ENCODE data around the gene APOL1. TPM values are rescaled to one million over a fixed set of nuclear protein-coding genes. Genes with fewer than 3 reads are reported as not detected.

Gene APOL1
- total and polyA plus RNA-seq, 2 of the 13 experiments (the other 11 are each of a cell fraction or from before 2014, with no cell fraction given): 20.3 to 75.0 TPM

DNA sequence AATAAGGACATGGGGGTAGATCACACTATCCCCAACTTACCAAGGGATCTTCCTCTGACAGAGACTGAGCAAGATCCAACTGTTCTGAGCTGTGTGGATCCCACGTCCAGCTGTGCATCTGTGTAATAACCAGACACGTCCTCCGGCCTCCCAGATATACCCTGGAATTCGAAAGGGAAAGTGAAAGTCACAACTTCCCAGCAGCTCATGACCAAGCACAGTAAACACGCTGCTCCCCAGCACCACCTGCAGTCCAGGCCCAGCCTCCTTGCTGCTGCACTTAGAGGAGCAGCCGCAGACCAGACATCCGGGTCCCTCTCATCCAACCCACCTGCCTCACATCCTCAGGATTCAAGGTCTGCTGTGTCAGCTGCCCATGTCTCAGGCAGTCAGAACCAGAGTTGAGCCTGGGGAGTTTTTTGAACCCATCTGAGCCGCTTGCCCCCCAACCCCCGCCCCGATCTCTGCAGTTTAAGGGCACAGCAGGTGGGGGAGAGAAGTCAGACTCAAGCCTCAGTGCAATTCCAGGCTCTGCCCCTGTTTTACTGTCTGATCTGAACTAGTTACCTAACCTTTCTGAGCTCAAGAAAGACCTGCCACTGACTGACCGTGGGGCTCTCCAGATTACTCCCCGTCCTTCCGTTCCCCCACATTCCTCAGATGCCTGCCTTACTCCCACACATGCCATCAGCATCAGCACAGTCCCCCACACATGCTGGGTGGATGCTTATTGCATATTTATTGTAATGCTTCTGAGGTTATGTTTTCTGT is 13.3 kb upstream of the APOL1 start, which contains the start of gene APOL2 (continued):
- no peak for TF ChIP-seq ZNF577 (CRISPR knock-in tag; IDR thresholded peaks at IDR 0.05; ENCODE audit: borderline replicate concordance, low read depth)
- TF ChIP-seq DNMT1 (CRISPR knock-in tag; IDR thresholded peaks at IDR 0.05): no peak
- no peak for TF ChIP-seq POLR2AphosphoS2 (IDR thresholded peaks at IDR 0.05; ENCODE audit: low read depth, low read length)
- TF ChIP-seq ATF3 (CRISPR knock-in tag; IDR thresholded peaks at IDR 0.05): peak; percentile 48; the same call in 1 of the 2 replicates
- TF ChIP-seq JARID2 (CRISPR knock-in tag; IDR thresholded peaks at IDR 0.05; ENCODE audit: insufficient replicate concordance): no peak
- TF ChIP-seq, protein P1, sequence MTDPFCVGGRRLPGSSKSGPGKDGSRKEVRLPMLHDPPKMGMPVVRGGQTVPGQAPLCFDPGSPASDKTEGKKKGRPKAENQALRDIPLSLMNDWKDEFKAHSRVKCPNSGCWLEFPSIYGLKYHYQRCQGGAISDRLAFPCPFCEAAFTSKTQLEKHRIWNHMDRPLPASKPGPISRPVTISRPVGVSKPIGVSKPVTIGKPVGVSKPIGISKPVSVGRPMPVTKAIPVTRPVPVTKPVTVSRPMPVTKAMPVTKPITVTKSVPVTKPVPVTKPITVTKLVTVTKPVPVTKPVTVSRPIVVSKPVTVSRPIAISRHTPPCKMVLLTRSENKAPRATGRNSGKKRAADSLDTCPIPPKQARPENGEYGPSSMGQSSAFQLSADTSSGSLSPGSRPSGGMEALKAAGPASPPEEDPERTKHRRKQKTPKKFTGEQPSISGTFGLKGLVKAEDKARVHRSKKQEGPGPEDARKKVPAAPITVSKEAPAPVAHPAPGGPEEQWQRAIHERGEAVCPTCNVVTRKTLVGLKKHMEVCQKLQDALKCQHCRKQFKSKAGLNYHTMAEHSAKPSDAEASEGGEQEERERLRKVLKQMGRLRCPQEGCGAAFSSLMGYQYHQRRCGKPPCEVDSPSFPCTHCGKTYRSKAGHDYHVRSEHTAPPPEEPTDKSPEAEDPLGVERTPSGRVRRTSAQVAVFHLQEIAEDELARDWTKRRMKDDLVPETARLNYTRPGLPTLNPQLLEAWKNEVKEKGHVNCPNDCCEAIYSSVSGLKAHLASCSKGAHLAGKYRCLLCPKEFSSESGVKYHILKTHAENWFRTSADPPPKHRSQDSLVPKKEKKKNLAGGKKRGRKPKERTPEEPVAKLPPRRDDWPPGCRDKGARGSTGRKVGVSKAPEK (CRISPR knock-in tag; IDR thresholded peaks at IDR 0.05; ENCODE audit: borderline replicate concordance): no peak
- no peak for TF ChIP-seq GPBP1L1 (CRISPR knock-in tag; IDR thresholded peaks at IDR 0.05)
- TF ChIP-seq TAF1 (CRISPR knock-in tag; IDR thresholded peaks at IDR 0.05): 0 out of 2 replicates have a peak, but pooled peaks have one; percentile 28
- TF ChIP-seq BCL6 (CRISPR knock-in tag; IDR thresholded peaks at IDR 0.05): 0 out of 2 replicates have a peak, but pooled peaks have one; percentile 21
- TF ChIP-seq HDAC2 (CRISPR knock-in tag; IDR thresholded peaks at IDR 0.05): peak; percentile 66; the same call in 1 of the 2 replicates
- TF ChIP-seq AGO1 (IDR thresholded peaks at IDR 0.05; ENCODE audit: low read depth, low read length, poor library complexity, severe bottlenecking): no peak
- TF ChIP-seq ZNF160 (CRISPR knock-in tag; IDR thresholded peaks at IDR 0.05): 0 out of 2 replicates have a peak, but pooled peaks have one; percentile 50
- peak; percentile 59; the same call in 1 of the 2 replicates for TF ChIP-seq ZFP91 (CRISPR knock-in tag; IDR thresholded peaks at IDR 0.05; ENCODE audit: borderline replicate concordance)
- TF ChIP-seq MXD4 (CRISPR knock-in tag; IDR thresholded peaks at IDR 0.05): peak; percentile 74; the same call in 1 of the 2 replicates
- TF ChIP-seq ATF7 (IDR thresholded peaks at IDR 0.05): no peak
- TF ChIP-seq ATF7 (CRISPR knock-in tag; IDR thresholded peaks at IDR 0.05): no peak
- TF ChIP-seq ZNF788 (CRISPR knock-in tag; IDR thresholded peaks at IDR 0.05; ENCODE audit: borderline replicate concordance): peak; percentile 78; the same call in 1 of the 2 replicates
- peak; percentile 52; the same call in 1 of the 2 replicates for TF ChIP-seq NCOA1 (CRISPR knock-in tag; IDR thresholded peaks at IDR 0.05)
- TF ChIP-seq RXRB (CRISPR knock-in tag; IDR thresholded peaks at IDR 0.05; ENCODE audit: borderline replicate concordance): peak; percentile 71
- TF ChIP-seq ZNF34 (CRISPR knock-in tag; IDR thresholded peaks at IDR 0.05; ENCODE audit: borderline replicate concordance): no peak
- no peak for TF ChIP-seq ZNF83 (CRISPR knock-in tag; IDR thresholded peaks at IDR 0.05; ENCODE audit: borderline replicate concordance)
- TF ChIP-seq RFX3 (CRISPR knock-in tag; IDR thresholded peaks at IDR 0.05): no peak
